RKO (cell line): Measurements from ENCODE around the gene AJUBA.
"Not testable (repeated sequence)": the region's sequence is repeated elsewhere in the genome, so short reads cannot be mapped to it uniquely, and the experiment has no call there.

ENCODE experiments used
- DNase-seq: peaks from one replicate; pipeline ENCODE4 v3.0.0-alpha.2; 2016; ENCODE audit warnings: low spot score

AJUBA gene

DNA sequence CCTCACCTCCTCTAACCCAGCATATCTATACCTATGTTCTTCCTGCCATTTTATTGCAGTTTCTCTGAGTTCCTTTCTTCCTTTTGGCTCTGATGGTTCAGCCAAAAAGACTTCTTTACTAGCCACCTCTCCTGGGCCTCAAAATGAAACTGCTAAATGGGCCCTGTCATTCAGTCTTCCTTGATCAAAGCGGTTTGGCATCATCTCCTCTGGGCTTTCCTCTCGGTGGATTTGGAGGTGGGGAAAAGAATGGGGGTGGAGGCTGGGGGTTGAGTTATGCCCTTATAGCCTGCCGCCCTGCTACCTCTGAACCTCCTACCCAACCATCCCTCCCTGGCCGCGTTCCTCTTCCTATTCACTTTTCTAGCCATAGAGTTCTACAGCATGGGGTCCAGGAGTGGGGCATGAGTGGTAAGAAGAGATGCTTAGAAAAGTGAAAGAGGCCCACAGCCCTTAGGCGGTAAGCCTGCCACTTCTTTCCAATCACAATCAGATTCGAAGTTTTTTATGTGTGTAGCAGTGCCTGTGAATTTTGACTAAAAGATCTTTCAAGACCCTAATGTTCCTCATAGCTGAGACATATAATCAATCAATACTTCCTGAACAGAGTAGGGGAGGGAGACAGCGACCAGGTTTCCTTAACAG lies 2.5 kb downstream of the AJUBA start:
- no peak for DNase-seq

DNA sequence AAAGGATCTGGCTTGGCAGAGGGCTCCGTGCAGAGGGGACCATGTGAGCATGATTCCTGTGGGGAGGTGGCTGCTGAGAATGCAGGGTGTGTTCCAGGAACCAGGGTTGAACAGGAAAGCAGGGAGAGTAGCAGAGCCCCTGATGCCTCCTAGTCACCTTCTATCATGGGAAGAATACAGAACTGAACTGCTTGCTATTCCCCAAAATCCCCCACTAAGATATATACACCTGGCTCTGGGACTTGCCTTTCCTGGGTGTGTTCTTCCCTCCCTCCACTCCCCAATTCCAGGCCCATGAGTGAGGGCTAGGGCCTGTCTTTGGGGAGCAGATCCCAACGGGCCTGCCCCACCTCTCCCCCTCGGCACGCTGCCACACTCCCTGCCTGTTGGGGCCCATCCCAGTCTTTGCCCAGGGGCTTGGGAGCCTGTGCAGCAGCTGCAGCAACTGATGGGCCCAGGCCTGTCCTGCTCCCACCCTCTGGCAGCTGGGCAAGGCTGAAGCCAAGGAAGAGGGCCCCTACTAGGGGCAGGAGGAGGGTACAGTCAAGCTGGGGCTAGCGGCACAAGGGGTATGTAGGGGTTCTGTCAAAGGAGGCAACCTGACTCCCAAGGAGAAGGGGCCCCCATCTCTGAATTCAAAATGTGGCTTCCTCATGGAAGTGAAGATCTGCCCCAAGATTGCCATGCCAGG lies 3.2 kb downstream of the AJUBA start:
- no peak for DNase-seq

DNA sequence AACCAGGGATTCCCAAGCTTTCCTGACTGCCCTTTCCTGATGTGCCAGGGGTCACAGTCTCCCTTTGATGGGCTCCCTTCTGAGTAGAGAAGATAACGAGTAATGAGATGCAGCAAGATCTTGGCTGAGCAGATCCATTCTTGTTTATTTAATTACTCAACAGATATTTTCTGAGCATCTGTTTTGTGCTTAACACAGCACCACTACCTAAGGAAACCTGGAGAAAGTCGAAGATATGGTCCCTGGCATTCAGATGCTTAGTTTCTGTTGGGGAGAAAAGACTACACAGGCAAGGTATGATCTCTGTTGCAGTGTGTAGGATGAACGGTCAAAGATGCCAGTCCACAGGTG lies 3.9 kb downstream of the AJUBA start:
- no peak for DNase-seq

DNA sequence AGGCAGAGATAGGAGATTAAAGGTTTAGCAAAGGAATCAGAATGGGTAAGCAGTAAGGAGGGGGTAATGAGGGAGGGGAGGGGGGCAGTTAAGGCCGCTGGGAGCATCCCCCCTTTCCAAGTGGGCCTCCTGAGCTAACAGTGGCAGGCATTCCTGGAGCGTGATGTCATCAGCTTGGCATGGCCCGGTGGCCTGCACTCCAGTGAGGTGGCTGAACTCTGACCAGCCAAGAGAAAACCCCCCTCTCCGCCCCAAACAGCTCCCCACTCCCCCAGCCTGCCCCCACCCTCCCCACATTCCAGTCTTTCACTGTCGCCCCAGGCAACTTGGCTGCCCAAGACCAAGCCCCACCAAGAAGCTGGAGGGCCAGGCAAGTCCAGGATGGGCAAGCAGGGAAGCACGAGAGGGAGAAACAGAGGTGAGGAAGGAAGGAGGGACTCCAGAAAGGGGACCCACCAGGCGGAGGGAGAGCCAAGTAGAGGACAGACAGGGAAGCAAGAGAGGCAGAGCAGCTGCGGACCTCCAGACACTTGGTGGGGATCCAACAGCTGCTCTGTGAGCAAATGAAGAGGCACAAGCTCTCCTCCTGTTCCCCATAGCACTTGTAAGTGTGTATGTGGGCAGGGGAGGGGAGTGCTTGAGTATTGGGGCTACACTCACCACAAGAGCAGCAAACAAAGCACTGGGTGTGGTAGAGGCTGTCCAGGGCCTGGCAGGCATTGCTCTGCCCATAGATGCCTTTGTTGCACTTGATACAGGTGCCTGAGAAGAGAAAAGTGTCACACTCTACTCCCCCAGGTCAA lies 4.5 kb downstream of the AJUBA start:
- DNase-seq, result peak; percentile 56

DNA sequence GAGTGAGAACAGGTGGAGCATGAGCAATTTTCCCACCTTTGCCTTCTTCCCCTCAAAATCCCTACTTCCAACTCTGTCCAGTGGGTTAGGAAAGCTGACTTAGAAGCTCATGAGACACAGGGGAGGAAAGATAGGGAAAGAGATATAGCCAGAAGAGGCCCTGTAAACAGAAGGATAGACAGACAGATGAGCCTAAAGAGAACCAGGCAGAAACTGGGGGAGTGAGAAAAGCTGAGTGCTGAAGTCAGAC lies 5.0 kb downstream of the AJUBA start:
- DNase-seq, result no peak

DNA sequence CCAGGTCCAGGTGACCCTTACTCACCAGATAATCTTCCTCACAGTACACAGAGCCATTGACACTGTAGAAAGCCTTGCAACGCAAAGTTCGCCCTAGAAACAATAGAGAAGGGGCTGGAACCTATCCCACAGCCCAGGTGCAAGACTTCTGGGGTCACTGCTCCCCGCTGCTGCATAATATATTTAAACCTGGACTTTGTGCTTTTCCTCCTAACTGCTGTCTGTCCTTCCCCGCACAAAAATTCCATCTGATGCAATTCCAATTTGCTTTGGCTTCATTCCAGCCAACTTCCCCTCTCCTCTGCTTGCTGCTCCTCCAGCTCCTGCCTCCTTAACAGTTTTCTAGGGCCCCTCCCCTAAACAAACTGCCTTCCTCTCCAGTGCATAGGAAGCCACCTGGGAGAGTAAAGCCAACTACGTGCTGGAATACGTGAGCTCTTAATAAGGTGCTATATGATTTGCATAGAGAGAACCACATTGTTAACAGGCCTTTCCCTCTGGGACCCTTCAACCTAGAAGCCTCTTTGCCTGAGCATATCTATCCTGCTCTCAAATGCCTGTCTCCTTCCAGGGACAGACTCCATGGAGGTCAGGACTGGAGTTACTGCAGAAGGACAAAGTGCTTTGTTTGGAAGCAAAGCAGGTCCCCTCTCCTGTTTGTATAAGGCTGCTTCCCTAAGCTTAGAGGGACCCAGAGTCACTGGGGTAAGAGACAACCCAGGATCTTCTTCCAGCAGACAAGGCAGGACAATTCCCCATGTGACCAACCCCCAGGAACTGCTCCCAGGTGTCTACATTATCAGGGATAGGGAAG lies 5.5 kb downstream of the AJUBA start:
- no peak for DNase-seq

DNA sequence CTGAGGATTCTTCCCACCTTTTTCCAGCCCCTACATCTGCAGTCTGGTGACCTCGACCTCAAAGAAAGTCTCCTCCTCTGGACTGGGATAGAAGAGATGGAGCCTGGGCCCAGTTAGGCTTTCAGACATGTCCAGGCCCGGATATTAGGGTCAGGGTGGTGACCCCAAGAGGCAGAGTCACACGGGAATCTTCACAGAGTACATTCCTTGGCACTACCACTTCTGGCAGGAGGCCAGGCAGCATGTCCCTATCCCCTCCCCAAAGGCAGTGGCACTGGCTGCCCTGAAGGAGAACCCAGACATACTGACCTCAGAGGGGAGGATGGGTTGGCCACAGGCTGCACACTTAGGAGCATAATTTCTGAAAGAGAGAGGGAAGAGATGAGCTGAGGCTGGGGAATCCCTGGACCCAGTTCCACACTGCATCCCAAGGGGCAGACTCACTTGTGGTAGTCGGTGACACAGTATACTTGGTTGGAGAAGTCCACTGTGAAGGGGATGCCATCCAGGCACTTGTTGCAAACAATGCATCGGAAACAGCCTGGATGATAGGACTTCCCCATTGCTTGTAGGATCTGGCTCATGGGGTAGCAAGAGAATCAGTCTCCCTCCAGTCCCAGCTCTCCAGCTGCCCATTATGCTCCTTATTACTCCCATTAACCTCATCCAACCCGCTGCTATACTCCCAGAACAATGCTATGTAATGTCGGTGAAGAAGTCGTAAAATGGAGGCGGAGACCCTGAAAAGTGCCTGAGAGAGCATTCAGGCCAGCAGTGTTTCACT lies 7.6 kb downstream of the AJUBA start:
- DNase-seq, result no peak

DNA sequence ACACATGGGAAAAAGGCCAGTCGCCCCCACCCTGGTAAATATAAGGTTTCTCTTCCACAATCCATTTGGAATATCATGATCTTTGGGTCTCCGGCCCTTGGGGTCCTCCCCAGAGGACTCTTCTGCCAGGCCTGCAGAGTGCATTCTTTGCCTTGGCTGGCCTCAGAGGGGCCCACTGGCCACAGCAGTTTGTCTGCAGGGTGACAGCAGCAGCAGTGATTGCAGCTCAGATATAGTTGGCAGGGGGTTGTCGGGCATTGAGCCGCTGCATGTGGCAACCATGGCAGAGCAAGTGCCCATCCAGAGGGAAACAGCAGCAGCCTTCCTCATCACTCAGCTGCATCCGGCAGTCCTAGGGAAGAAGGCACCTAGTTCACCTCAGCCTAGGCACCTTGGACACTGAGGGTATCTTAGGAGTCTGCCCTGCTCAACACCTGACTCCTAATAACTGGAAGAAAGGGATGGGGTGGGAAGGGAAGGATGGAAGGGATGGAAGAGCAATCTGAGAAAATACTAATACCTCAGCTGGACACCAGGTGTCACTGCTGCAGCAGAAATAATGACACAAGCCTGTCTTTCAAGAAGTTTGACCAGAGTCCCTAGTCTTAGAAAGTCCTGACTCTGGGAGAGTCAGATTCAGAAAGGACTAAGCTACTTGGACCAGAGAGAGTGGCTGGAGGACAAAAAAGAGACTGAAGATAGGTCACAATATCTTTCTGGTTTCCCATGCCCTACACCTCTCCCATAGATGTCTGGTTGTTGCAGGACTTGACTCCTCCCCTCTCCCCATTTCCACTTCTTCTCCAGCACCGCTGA lies 8.9 kb downstream of the AJUBA start:
- DNase-seq, result peak; percentile 69

DNA sequence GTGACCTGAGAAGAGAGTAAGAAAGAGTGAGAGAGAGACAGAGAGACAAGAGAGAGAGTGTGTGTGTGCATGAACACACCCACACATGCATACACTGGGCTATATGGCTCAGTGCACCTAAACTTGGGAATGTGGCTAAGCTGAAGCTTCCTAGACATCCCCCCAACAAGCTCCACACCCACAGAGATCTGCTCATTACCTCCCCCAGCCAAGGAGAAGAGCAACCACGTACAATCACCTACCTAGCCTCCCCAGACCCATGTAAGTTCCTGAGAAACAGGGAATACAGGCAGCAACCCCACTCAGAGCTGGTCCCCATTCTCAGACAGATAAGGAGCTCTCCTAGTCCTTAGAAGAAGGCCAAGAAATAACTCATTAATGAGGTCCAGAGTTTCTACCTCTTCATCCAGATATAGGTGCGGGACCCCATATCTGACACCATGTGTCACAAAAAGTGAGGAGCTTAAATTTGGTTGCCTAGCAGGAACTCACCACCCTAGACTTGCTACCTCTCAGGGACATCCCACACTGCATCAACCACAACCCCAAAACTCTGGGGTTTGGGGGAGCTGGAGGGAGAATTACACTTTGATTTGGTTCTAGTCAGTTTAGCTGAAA lies 9.9 kb downstream of the AJUBA start:
- no peak for DNase-seq

DNA sequence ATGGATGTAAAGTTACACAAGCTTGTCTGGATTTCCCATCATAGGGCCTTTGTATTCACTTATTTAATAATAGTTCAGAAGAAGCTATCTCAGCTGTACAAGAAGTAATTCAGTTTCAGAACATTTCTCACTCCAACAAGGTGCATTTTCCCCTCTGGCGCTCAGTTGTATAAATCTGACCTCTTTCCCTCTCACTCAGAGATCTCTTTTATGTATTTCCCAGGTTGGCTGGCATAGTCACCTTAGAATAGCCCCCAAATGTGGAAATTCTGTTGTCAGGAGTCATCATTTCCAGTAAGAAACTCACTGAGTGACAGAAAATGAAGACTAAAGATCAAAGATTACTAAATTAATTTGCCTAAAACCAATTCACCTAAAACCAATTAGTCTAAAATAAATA lies 11.2 kb downstream of the AJUBA start:
- DNase-seq, result no peak

DNA sequence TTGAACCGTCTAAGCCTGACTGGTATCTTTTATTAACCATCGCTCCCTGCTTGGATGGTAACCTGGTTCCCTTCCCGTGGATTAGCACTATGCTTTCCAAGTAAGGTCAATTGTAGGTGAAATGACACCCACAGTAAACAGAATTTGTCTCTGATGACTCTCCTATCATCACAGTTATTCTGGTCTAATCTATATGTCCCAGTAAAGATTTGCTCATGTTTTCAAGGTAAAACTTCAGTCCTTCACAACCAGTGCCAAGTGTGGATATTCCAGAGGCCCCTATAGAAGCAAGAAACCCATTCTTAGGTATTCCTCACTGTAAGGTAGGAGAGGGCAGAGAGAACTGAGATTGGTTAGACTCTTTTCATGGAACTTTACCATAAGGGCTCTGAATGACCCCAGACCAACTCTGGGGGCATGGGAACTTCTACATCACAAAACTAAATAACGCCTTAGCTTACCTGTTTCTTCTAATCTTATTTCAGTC lies 15.5 kb downstream of the AJUBA start:
- no peak for DNase-seq

DNA sequence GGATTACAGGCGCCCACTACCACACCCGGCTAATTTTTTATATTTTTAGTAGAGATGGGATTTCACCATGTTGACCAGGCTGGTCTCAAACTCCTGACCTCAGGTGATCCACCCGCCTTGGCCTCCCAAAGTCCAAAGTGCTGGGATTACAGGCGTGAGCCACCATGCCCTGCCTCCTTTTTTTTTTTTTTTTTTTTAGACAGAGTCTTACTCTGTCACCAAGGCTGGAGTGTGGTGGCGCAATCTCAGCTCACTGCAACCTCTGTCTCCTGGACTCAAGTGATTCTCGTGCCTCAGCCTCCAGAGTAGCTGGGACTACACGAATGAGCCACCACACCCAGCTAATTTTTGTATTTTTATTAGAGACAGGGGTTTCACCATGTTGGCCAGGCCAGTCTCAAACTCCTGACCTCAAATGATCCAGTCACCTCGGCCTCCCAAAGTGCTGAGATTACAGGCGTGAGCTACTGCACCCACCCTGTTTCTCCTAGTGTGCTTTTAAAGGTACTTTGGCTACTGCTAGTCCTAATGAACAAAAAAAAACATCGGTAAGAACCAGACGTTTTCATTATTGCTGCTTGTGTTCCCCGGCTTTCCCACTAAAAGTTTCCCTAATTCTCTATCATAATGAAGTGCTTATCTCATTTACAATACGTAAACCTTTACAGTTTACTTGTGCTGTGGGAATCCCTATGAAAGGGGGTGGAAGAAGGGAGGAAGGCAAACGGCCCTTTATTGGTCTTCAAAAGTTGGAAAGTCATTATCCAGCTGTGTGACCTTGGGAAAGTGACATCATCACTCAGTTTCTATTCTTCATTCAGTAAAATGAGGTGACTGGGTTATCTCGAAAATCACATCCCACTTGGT lies 16.2 kb downstream of the AJUBA start:
- not testable (repeated sequence) for DNase-seq

DNA sequence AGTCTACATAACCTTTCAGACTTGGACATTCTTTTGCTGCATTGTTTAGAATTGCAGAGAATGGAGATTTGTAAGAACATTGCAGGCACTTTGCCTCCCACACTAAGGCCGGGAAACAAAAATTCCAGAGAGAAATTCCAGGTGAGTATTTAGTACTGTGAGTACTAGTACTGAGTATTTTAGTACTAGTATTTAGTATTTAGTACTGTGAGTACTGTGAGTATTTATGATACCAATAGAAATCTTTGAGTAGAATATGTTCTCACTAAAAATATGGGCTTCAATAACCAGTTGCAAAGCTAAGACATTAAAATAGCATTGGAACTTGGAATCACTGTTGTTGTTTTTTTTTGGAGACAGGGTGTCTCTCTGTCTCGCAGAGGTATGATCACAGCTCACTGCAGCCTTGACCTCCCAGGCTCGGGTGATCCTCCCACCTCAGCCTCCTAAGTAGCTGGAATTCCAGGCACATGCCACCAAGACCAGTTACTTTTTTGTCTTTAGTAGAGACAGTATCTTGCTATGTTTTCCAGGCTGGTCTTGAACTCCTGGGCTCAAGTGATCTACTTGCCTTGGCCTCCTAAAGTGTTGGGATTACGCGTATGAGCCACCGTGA lies 20.2 kb downstream of the AJUBA start:
- DNase-seq, result no peak

DNA sequence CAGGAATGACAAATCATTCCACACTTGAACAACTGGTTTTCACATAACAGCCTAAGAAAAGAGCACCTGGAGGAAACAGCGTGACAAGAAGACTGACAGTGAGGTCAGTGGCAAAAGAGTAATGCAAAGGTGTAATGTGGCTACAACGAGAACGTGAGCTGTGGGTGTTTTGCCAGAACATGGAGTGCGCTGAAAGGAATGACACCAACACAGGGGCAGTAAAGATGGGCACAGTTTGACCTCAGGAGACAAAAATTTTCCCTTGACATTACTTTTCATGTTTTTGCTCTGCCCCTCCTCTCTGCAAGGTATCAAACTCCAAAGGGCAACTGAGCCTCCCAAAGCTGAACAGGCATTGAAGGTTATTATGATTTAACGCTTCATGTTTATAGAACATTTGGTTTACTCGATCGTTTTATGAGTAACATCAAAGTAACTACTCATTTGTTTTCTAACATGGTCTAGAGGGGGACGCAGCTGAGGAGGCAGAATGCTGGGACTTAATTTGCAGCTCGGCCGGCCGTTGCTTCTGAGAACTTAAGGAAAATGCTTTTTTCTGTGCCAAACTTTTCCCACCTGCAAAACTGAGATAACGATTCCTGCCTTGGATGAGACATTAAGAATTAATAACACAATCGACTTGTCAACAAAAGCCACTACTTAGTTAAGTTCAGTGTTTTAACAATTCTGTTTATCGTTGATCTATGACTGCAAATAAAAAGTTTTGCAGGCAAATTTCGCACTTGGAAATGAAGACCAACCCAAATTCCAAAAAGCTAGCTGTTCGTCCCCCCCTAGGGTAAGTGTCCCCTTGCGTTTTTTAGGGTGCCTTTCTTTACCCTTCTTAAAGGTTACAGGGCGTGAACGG lies 26.4 kb downstream of the AJUBA start:
- DNase-seq, result no peak

DNA sequence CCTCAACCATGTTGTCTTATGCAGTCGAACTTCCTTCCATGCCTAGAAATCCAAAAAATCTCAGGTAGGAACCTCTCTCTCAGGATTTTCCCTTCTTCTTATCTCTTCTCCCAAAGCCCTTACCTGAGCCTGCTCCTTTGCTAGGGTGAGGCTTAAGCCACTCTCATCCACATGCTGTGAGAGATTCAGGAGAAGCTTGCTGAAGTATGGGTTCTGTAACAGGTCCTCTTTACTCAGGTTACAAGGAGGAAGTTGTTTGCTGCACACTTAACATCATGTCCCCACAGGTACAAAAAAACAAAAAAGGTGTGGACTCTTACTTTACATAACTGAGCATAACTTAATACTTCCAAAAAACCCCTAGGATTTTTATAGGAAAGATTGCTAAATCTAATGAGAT lies 29.9 kb downstream of the AJUBA start:
- DNase-seq, result no peak

DNA sequence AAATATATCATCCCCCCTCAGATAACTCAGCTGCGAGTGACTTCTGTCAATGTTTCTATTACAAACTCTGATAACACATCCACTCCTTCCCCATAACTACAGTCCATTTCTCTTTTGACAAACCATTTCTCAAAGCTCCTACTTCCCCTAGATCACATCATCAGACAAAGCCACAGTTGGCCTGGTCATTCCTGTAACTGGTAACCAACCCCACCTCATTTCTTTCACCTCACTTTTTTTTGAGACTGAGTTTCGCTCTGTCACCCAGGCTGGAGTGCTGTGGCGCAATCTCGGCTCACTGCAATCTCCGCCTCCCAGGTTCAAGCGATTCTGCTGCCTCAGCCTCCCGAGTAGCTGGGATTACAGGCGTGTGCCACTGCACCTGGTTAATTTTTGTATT lies 30.6 kb downstream of the AJUBA start:
- DNase-seq, result not testable (repeated sequence)

DNA sequence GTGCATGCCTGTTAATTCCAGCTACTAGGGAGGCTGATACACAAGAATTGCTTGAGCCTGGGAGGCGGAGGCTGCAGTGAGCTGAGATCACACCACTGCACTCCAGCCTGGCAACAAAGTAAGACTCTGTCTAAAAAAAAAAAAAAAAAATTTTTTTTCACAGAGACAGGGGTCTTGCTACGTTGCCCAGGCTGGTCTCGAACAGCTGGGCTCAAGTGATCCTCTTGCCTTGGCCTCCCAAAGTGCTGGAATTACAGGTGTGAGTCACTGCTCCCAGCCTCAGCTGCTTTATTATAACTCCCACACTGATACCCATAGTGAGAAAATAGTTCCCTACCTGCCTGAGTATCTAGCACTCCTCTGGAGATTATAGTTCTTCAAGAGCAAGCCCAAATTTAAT lies 36.7 kb downstream of the AJUBA start:
- DNase-seq, result no peak

DNA sequence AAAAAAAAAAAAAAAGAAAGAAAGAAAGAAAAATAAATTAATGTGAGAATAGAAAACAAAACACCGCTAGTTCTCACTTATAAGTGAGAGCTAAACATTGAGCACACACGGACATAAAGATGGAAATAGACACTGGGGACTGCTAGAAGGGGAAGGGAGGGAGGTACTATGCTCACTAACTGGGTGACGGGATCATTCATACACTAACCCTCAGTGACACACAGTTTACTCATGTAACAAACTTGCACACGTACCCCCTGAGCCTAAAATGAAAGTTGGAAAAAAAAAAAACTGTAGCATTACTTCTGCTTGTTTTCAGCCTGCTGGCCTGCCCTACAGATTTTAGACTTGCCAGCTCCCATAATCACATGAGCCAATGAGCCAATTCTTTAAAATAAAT lies 42.7 kb downstream of the AJUBA start:
- peak; percentile 87 for DNase-seq
